DND-41 (cell line): ENCODE measurements around the gene ACTR3C.

ENCODE experiments used
- ATAC-seq: fragments of 200-7000 bp; cut with Tn5 transposase; 3 replicates; pipeline ENCODE4 v1.9.1; 2021; ENCODE audit warnings: low read depth; ENCODE audit not compliant: insufficient read depth
- DNase-seq: peaks from one replicate; pipeline ENCODE4 v3.0.0-alpha.2; 2020
- H2AFZ ChIP-seq: 2 replicates; pipeline ENCODE4 v1.6.0; 2012; ENCODE audit warnings: low read depth, low read length
- H3K27ac ChIP-seq: 2 replicates; pipeline ENCODE4 v1.5.1; 2012; ENCODE audit warnings: low read length, inconsistent platforms
- H3K27me3 ChIP-seq: fragments of 200-600 bp; sonication (generic); 2 replicates; pipeline ENCODE4 v1.6.0; 2012; ENCODE audit warnings: low read length, mild to moderate bottlenecking, inconsistent platforms; ENCODE audit not compliant: insufficient read depth, poor library complexity
- H3K36me3 ChIP-seq: 2 replicates; pipeline ENCODE4 v1.5.1; 2012; ENCODE audit warnings: low read length, inconsistent platforms; ENCODE audit not compliant: insufficient read depth
- H3K4me1 ChIP-seq: 2 replicates; pipeline ENCODE4 v1.5.1; 2012; ENCODE audit warnings: mild to moderate bottlenecking, low read length; ENCODE audit not compliant: insufficient read depth
- H3K4me2 ChIP-seq: 2 replicates; pipeline ENCODE4 v1.6.0; 2012; ENCODE audit warnings: mild to moderate bottlenecking, moderate library complexity, low read length, inconsistent platforms; ENCODE audit not compliant: insufficient read depth
- H3K4me3 ChIP-seq, 2 experiments: fragments of 200-600 bp in 1 of 2; shearing (Covaris generic) in 1 of 2; 2 replicates each; pipeline ENCODE4 v1.5.1; 2012 to 2016; ENCODE audit warnings: inconsistent platforms in 2 of 2, low read length in 2 of 2, mild to moderate bottlenecking in 2 of 2, low read depth in 1 of 2, moderate library complexity in 1 of 2
- H3K79me2 ChIP-seq: 2 replicates; pipeline ENCODE4 v1.6.0; 2012; ENCODE audit warnings: low read length, inconsistent platforms; ENCODE audit not compliant: insufficient read depth
- H3K9ac ChIP-seq: 2 replicates; pipeline ENCODE4 v1.6.0; 2012; ENCODE audit warnings: low read depth, mild to moderate bottlenecking, inconsistent platforms, low read length, moderate library complexity
- H3K9me3 ChIP-seq: 2 replicates; pipeline ENCODE4 v1.5.1; 2012; ENCODE audit warnings: low read length, moderate library complexity, mild to moderate bottlenecking, inconsistent platforms; ENCODE audit not compliant: insufficient read depth, severe bottlenecking
- H4K20me1 ChIP-seq: 2 replicates; pipeline ENCODE4 v1.6.0; 2012; ENCODE audit warnings: low read length; ENCODE audit not compliant: insufficient read depth
- EZH2 ChIP-seq: IDR thresholded peaks from 3 replicates; pipeline ENCODE4 v1.6.1; 2012; ENCODE audit warnings: borderline replicate concordance, low read depth, mild to moderate bottlenecking, moderate library complexity, low read length, inconsistent platforms; ENCODE audit not compliant: severe bottlenecking
- TF ChIP-seq, protein P1 (sequence below): IDR thresholded peaks from 2 replicates; pipeline ENCODE4 v1.5.1; 2012; ENCODE audit warnings: borderline replicate concordance, low read length, moderate library complexity, mild to moderate bottlenecking; ENCODE audit not compliant: poor library complexity, severe bottlenecking; ENCODE audit errors: extremely low read depth

ACTR3C gene

DNA sequence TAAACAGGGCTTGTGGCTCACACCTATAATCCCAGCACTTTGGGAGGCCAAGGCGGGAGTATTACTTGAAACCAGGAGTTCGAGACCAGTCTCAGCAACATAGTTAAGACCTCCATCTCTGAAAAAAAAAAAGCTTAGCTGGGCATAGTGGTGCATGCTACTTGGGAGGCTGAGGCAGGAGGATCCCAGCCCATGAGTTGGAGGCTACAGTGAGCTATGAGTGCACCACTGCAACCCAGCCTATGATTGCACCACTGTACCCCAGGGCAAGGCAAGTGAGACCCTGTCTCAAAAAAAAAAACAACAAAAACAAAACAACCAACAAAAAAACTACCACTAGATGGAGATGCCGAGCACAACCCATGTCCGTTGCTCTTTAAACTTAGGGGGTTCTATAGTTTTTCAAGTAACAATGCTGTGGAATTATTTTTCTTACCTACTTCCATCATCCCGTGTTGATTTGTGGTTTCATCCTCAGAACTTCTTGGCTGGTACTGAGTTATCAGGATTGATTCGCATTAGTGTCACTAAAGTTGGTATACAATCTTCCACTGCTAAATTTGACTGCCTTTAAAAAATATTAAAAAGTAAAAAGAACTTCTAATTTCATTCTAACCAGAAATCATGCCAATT is 33.0 kb upstream of the ACTR3C start:
- Histone ChIP-seq H3K27me3 (no peaks in the 10 kb centered on the region), H3K36me3 (no peaks in the 10 kb centered on the region), H3K9ac (peak overlapping the region; percentile 43), H3K4me3 (peak overlapping the region in 1 of 2 experiments; percentile 37; a peak in 1 of 4 replicates), H4K20me1 (no peaks in the 10 kb centered on the region), H3K4me1 (peaks cover 62% of the 10 kb centered on the region), H3K4me2 (peak overlapping the region; percentile 65), H3K79me2 (peaks cover 28% of the 10 kb centered on the region), H2AFZ (no peak overlapping the region), H3K9me3 (no peaks in the 10 kb centered on the region), H3K27ac (peak overlapping the region; percentile 90)
- TF ChIP-seq, protein P1, sequence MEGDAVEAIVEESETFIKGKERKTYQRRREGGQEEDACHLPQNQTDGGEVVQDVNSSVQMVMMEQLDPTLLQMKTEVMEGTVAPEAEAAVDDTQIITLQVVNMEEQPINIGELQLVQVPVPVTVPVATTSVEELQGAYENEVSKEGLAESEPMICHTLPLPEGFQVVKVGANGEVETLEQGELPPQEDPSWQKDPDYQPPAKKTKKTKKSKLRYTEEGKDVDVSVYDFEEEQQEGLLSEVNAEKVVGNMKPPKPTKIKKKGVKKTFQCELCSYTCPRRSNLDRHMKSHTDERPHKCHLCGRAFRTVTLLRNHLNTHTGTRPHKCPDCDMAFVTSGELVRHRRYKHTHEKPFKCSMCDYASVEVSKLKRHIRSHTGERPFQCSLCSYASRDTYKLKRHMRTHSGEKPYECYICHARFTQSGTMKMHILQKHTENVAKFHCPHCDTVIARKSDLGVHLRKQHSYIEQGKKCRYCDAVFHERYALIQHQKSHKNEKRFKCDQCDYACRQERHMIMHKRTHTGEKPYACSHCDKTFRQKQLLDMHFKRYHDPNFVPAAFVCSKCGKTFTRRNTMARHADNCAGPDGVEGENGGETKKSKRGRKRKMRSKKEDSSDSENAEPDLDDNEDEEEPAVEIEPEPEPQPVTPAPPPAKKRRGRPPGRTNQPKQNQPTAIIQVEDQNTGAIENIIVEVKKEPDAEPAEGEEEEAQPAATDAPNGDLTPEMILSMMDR: peak; percentile 78
- TF ChIP-seq EZH2: no peak
- peak; percentile 57 for DNase-seq
- no peak for ATAC-seq

DNA sequence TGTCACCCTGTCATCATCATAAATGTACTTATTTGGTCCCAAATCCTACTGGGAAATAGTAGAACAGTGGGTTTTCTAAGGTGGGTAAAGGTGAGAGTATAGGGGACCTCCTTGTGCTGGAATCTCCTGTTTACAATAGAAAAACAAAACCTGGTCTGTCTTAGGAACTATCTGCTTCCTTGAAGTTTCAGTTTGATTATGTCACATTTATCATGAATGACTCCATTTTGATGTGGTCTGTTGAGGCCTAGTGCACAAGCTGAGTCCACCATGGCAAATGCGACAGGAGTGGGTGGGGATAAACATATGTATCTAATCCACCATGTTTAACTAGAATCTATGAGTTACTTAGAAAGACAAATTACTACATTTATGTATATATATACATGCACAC is 32.3 kb upstream of the ACTR3C start:
- H3K27ac ChIP-seq: peak overlapping the region; percentile 90

GRCh38 chr7:150351587-150352194 is 28.3 kb upstream of the ACTR3C start:
- Histone ChIP-seq H2AFZ (no peak overlapping the region), H3K27ac (no peak overlapping the region), H3K27me3 (no peaks in the 10 kb centered on the region), H3K9me3 (no peaks in the 10 kb centered on the region), H3K36me3 (no peaks in the 10 kb centered on the region), H4K20me1 (no peaks in the 10 kb centered on the region; the same call in 1 of the 2 replicates), H3K4me3 (no peak overlapping the region), H3K79me2 (peaks cover 3% of the 10 kb centered on the region), H3K9ac (no peak overlapping the region), H3K4me1 (peaks cover 16% of the 10 kb centered on the region), H3K4me2 (no peak overlapping the region)
- no peak for DNase-seq
- TF ChIP-seq EZH2: no peak
- TF ChIP-seq, protein P1: no peak
- ATAC-seq: peak; percentile 58; the same call in 2 of the 3 replicates

More for the DNA sequence above, 32.3 kb upstream of the ACTR3C start:
- no peak overlapping the region for H3K9ac ChIP-seq
- H3K36me3 ChIP-seq: no peaks in the 10 kb centered on the region
- H3K9me3 ChIP-seq: no peaks in the 10 kb centered on the region
- no peak overlapping the region for H3K4me3 ChIP-seq
- peaks cover 21% of the 10 kb centered on the region for H3K79me2 ChIP-seq
- ATAC-seq (no peak), DNase-seq (no peak)
- no peaks in the 10 kb centered on the region for H4K20me1 ChIP-seq
- H2AFZ ChIP-seq: no peak overlapping the region
- H3K4me2 ChIP-seq: no peak overlapping the region
- peaks cover 55% of the 10 kb centered on the region for H3K4me1 ChIP-seq
- no peaks in the 10 kb centered on the region for H3K27me3 ChIP-seq
- TF ChIP-seq EZH2: no peak
- TF ChIP-seq, protein P1: no peak
